ENCODE data around the gene SLC16A8.

SLC16A8 gene

DNA sequence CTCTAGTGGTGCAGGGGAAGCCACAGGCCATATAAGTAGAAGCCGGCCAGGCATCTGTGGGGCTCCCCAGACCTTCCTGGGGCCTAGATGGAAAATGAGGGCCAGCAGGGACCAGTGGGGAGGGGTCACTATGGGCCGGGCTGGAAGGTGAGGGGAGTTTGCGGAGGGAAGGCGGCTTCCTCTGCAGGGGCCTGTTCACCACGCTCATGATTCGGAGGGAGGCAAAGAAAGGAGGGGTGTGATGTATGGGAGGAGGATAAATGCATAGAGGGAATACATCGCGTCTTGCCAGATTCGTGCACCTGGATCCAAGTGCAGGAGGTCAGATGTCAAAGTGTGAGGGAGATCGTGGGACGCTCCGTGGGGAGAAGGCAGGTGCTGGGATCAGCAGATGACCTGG is 6.9 kb downstream of the SLC16A8 start:
- no peak for DNase-seq (ENCODE audit: extremely low spot score)
- CTCF ChIA-PET: no interaction called here

DNA sequence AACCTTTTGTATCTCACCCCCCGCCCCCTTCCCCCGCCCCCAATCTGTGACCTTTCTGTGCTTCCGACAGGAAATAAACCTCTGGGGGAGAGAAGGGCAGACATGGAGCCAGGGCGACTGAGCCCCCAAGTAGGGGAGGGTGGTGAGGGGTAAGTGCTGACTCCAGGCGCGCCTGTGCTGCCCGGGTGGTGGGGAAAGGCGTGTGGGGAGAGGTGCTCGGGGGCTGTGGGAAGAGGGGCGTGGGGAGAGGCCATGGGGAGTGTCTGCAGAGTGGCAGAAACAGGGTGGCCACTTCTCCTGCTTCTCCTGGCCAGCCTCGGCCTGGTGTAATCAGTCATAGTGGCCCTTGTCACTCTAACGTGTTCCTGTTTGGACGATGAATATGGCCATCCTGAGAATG is 8.0 kb downstream of the SLC16A8 start:
- no peak for DNase-seq (ENCODE audit: extremely low spot score)
- ChIA-PET CTCF (no interaction called here), POLR2A (no interaction called here)
- TF ChIP-seq, protein P1, sequence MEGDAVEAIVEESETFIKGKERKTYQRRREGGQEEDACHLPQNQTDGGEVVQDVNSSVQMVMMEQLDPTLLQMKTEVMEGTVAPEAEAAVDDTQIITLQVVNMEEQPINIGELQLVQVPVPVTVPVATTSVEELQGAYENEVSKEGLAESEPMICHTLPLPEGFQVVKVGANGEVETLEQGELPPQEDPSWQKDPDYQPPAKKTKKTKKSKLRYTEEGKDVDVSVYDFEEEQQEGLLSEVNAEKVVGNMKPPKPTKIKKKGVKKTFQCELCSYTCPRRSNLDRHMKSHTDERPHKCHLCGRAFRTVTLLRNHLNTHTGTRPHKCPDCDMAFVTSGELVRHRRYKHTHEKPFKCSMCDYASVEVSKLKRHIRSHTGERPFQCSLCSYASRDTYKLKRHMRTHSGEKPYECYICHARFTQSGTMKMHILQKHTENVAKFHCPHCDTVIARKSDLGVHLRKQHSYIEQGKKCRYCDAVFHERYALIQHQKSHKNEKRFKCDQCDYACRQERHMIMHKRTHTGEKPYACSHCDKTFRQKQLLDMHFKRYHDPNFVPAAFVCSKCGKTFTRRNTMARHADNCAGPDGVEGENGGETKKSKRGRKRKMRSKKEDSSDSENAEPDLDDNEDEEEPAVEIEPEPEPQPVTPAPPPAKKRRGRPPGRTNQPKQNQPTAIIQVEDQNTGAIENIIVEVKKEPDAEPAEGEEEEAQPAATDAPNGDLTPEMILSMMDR (IDR thresholded peaks at IDR 0.05; ENCODE audit: control extremely low read depth, extremely low read depth, low read depth, missing control alignments): no peak

More for the DNA sequence above, 6.9 kb downstream of the SLC16A8 start:
- TF ChIP-seq, protein P1 (IDR thresholded peaks at IDR 0.05; ENCODE audit: control extremely low read depth, extremely low read depth, low read depth, missing control alignments): no peak
- POLR2A ChIA-PET: no interaction called here

DNA sequence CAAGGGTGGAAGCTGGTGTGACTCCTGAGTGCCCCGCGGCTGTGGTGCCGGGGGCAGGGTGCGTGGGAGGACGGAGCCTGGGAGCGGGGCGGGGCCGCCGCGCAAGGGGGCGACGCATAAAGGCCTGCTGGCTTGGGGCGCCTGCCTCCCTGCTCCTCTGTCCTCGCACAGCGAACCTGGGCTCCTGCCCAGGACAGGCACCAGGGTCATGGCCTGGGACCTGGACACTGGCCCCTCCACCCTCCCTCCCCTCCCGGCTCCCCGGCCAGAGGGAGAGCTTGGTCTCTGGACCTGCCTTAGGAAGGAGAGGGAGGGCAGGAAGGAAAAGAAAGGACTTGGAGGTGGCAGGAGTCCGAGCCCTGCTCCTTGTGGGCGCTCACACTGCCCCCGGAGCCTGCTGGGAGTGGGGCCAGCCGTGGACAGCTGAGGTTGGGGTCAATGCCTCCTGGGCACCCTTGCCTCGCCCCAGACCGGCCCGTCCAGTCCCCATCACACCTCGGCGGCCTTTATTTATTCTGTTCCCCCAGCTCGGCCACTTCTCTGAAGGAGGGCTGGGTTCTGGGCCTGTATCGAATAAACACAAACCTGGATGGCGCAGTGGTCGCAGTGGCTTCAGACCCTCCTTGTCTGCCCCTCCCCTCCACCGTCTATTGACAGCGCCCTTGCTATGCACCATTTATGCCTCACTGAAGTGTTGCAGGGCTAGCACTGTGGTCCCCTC is 8.7 kb downstream of the SLC16A8 start:
- TF ChIP-seq, protein P1 (IDR thresholded peaks at IDR 0.05; ENCODE audit: control extremely low read depth, extremely low read depth, low read depth, missing control alignments): no peak
- DNase-seq (ENCODE audit: extremely low spot score): no peak
- POLR2A ChIA-PET: no interaction called here
- CTCF ChIA-PET: no interaction called here

DNA sequence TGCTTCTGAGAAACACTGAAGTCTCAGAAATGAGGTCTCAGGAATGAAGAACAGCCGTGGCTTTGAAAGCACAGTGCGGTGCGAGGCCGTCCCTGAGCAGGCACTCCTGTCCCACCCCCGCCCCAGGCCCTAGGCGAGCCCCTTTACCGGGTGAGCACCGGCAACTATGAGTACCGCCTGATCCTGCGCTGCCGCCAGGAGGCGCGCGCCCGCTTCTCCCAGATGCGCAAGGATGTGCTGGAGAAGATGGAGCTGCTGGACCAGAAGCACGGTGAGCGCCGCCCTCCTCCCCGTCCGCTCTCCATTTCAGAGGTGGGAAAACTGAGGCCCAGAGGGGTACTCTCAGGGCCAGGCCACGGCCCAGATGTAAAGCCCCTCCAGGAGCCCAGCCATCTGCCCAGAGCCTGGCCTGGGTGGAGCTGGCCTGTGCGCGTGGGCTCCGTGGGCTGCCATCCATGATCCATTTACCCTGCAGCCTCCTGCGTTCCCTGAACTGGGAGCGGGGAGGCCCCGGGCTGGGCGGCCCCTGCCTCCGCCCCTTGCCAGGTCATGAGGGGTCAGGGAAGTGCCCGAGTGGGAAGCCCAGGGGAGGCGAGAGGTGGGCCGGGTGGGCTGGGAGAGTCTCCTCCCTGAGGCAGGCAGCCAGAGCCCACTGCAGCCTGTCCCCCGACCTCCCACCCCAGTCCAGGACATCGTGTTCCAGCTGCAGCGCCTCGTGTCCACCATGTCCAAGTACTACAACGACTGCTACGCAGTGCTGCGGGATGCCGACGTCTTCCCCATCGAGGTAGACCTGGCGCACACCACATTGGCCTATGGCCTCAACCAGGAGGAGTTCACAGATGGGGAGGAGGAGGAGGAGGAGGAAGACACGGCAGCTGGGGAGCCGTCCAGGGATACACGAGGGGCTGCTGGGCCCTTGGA is 9.5 kb downstream of the SLC16A8 start:
- ChIA-PET CTCF (interaction anchor here (3.4 kb wide), 1 partner anchor 22 kb away, joined by 12 read pairs; no protein-coding TSS in a partner anchor), POLR2A (no interaction called here)
- TF ChIP-seq, protein P1 (IDR thresholded peaks at IDR 0.05; ENCODE audit: control extremely low read depth, extremely low read depth, low read depth, missing control alignments): no peak
- DNase-seq (ENCODE audit: extremely low spot score): no peak

DNA sequence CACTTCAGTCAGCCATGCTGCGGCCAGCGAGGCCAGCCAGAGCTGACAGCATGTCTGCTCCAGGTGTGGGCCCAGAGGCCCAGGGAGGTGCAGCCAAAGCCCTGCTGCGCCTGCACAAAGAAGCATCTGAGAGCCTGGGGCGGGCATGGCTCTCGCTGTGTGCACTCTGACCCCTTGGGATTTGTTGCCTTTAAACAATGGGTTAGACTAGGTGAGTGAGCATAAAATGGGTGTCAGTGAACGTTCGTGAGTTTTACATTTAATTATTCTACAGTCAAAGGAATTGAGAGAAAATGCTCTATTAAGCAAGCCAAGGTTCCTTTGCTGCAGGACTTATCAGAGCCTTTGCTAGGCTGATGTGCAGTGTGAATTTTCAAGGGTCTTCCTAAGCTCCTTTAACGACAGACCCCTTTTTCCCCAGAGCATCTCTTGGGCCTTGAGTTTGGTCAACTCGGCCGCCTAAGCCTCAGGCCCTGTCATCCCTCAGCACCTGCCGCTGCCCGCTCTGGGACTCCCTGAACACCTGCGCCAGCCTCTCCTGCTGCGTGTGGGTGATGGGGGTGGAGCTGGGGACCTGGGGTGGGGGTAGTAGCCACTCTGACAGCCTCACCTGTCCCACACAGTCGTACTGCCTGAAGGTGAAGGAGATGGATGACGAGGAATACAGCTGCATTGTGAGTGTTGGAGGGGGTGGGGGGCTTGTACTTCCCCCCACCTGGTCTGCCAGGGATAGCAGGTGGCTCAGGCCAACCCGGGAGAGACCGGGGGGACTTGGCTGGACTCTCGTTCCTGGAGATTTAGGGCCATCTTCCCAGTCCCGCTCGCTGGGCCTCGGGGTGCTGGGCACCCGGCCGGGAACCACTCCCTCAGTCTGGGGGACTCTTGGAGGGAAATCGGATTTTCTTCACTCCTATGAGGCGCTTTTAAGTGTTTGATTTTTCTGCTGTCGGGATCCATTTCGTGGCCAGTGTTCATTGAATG is 10.5 kb downstream of the SLC16A8 start:
- DNase-seq (ENCODE audit: extremely low spot score): no peak
- TF ChIP-seq, protein P1 (IDR thresholded peaks at IDR 0.05; ENCODE audit: control extremely low read depth, extremely low read depth, low read depth, missing control alignments): no peak
- CTCF ChIA-PET: interaction anchor here (1.2 to 3.4 kb wide), 2 partner anchors 19 to 21 kb away, joined by 3 to 12 read pairs; no protein-coding TSS in a partner anchor
- POLR2A ChIA-PET: no interaction called here
